ENCODE results near the gene CAPN13.

The CAPN13 gene

DNA sequence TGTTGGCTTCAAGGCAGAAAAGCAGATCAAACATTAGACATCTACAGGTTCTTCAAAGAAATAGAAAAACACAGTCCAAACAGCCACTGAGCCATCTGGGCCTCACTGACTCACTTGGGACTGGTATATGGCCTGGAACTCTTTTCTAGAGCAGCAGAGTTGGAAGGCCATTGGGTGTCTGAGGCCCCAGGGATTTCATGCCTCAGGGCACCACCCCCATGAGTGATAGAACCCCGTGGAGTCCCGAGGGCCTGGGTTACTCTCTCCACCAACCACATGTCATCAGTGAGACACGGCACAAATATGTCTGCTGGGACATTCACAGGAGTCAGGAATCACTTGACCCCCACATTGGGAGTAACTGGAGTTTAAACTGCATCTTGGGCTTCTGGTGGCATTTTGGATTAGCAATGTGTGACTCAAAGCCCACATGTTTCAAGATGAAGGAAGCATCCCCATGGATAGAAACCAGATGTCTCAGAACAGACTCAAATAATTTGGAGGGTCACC is 44.0 kb downstream of the CAPN13 start:
- peak; percentile 58 for DNase-seq

GRCh38 chr2:30761226-30761625 is 46.0 kb downstream of the CAPN13 start:
- DNase-seq: no peak

GRCh38 chr2:30759481-30759880 is 47.8 kb downstream of the CAPN13 start:
- no peak for DNase-seq

DNA sequence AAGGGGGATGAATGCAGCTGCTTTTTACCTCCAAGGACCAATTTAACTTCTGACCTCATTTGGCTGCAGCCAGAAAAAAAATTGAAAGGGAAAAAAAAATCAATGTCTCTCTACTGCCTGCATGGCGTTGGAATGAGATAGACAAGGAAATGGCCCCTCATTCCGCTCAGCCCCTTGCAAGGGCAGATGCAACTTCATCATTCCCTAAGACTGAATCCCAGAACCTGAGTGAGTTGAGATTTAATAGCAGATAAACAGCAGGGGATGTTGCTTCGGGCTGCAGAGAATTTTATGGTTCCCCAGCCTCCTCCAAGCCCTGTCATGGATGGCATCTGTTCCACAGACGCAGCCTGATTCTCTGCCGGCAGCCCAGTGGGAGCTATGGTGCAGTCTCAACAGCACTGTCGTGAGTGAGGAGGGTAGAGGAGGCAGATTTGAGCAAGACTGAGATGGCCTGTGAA is 49.0 kb downstream of the CAPN13 start:
- DNase-seq: no peak

DNA sequence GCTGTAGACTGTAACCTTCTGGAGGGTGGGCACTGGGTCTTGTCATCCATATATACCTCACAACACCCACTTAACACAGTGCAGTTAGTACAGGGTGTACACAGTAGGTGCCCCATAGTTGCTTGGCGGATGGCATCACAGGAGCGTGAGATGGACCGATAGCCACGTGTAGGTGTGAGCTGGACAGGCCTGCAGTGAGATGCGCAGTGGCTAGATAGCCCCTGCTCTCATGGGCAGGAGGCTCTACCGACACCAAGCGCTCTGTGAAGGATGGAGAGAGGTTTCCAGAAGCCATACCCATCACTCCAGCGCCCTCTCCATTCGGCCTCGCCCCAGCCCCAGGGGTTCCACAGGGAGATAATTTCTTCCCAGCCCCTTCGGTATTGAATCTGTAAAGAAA is 49.5 kb downstream of the CAPN13 start:
- no peak for DNase-seq

GRCh38 chr2:30756971-30757370 is 50.3 kb downstream of the CAPN13 start:
- no peak for DNase-seq

DNA sequence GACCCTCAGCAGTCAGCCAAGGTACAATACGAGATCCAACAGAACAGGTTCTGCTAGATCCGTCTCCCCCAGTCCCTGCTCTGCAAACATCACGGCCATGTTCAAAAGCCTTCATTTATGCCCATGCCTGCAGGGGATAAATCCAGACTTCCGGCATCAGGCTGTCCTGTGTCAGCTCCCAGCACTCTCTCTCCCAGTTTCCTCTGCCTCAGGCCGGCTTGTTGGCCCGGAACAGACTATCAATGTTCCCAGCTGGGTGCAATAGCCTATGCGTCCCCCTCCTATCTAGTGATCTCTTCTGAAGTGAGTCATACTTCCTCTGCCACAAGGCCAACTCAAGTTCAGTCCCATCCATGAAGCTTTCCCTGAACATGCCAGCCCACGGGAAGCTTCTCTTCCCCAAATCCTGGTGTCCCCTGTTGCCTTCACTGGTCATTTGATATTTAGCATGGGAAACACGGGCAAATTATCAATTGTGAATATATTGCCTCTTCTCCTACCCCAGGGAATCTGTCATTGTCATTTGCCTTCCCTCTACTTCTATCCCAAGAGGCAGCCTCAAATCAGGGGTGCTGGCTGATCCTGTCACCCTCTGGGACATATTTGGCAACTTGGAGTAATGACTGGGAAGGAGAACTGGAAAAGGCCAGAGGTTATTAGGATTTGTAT is 51.1 kb downstream of the CAPN13 start:
- no peak for DNase-seq

DNA sequence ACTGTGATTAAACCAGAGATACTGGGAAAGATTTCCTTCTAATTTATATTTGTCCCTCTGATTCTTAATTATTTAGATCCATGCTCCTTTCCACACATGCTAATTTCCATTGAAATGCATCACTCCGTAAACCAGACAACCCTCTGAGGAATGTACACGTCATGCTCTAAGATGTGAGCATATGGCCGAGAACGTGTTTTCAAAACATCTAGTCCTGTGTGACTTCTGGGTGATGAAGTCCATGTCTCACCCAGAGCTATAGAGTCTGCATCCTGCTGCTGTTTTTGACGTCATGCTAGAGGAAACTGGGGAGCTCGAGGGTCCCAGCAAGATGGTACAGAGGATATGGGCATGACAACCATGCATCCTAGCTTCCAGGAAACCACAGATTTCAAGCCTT is 53.6 kb downstream of the CAPN13 start:
- no peak for DNase-seq

DNA sequence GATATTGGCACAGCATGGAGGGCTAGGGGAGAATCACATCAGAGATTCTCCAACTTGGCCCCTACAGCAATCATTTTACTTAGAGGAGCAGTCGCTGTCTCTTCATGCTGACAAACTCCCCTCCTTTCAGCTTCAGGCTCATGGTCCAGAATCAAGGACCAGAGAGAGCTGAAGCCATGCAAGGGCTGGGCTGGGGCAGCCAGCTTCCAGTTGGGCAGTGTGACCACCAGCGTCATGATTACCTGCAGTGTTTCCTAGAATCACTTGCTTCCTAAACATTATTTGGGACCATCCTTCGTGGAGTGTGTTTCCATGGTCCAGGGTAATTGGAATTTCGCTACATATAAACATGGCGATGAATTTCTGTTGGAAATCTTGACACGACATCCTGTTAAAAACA is 54.4 kb downstream of the CAPN13 start:
- DNase-seq: no peak

DNA sequence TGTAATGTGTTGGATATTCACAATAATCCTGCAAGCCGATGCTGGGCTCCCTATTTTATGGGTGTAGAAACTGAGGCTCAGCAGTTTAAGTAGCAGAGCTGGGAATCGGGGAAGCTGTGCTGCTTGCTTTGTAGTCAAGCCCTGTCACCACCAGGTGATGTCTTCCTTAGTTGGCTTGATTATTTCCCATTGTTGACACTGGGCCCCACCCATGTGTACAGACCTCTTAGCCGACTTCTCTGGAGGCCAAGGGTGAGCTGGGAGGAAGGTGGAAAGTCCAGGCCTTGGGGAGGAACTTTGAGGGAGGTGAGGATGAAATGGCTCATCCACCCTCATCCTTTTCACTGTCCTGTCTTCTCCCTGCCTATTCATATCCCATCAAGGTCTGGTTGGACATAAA is 60.0 kb downstream of the CAPN13 start:
- no peak for DNase-seq

DNA sequence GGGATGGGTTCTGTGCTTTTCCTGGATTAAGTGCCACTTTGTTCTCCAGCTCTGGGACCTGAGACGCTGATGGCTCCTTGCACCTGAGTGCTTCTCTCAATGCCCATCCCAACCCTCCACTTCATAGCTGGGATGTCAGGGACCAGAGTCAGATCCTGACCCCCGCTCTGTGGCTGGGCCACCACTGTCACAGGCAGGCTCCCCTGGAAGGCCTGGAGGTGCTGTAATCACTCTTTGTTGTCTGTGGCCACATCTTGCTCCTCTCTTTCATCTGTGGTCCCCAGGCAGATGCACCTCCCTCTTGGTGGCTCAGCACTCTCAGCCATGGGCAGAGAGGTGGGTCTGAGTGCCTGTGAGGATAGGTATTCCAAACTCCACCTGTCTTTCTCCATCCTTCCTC is 62.4 kb downstream of the CAPN13 start:
- no peak for DNase-seq

DNA sequence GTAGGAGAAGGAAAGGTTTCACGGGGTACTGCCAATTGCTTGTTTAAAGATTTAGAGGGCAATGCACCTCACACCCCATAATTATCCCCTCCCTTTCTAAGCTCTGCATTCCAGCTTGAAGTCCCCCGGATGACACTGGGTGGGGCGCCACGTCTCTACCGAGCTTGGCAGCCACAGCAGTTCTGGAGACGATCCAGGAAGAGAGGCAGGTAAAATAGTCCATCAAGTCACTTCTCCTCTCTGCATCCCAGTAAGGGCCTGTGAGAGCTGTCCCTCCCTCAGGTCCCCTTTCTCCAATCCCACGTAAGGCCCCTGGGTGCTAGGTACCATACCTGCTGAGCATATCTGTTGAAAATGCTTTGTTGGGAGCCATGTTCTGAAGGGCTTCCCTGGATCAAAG is 65.7 kb downstream of the CAPN13 start:
- no peak for DNase-seq

DNA sequence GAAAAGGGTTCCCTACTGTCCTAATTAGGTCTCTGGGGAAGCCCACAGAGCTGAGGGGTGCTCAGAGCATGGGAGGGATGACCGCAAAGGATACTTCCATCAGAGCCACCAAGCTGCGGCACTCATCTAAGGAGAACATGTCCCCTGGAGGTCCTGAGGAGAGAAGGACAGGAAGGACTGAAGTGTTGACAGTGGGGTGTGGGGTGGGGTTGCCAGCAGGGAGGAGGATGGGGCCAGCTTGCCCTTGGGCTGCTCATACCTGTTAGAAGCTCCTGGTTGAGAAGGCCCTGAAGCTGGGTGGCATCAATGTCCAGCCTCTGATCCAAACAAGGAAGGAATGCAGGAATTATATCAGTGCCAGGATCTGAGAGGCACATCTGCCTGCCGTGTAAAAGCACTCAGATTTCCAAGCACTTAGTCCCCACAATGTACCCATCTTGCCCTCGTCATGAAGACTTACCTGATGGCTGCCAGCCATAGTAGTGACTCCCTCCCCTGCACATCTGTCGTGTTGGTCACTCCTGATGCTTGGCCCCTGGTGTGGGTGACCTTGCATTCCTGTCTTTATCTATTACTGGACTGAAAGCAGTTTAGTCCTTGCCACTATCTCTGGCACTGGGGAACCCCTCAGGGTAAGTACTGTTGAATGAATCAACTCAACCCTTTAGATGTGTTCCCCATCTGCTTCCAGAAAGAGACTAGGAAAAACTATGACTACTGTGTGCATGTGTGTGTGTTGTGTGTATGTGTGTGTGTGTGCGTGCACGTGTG is 68.9 kb downstream of the CAPN13 start:
- no peak for DNase-seq

DNA sequence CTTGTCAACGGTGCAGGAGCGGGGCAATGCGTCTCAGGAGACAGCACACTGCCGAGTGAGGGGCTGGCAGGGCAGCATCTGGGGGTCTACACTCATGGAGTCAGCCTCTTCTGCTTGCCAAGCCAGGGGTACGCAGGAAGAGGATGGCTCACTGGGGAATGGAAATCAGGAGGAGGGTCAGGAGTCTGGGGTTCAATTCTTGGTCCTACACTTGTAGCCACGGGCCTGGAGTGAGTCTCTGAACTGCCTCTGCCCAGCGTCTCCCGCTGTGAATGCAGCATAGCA is 70.0 kb downstream of the CAPN13 start:
- DNase-seq: no peak

- DNase-seq: no peak
These were observed 70.6 kb downstream of the CAPN13 start for GRCh38 chr2:30736461-30737325.

DNA sequence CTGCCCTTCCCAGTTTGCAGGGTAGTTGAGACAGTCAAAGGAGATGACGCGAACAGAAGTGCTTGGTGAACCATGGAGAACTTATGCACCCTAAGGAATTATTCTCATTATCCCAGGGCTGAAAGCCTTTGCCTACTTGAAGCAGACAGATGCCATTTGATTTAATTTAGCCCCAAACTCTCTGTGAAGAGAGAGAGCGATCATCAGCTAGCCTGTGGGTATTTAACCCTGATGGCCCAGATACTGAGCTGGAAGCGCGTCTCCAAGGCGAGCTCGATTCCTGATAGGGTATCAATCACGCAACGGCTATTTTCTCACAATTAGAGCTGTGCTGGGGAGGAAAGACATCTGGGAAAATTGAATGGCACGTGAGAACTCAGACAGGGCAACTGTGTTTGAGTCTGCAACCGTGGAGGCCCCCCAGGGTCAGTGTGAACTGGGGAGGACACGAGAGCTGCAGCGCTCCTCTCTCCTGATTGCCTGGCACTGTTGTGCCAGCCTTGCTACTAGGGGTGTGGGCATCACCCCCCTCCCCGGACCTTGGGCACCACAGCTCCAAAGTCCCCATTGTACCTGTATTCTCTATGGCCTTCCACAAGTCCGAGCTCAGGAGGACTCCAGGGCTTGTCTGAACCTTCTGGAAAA is 73.2 kb downstream of the CAPN13 start:
- no peak for DNase-seq

- DNase-seq: no peak
These were observed 74.4 kb downstream of the CAPN13 start for GRCh38 chr2:30732876-30733275.

- DNase-seq: no peak
These were observed 74.9 kb downstream of the CAPN13 start for GRCh38 chr2:30732376-30732775.

DNA sequence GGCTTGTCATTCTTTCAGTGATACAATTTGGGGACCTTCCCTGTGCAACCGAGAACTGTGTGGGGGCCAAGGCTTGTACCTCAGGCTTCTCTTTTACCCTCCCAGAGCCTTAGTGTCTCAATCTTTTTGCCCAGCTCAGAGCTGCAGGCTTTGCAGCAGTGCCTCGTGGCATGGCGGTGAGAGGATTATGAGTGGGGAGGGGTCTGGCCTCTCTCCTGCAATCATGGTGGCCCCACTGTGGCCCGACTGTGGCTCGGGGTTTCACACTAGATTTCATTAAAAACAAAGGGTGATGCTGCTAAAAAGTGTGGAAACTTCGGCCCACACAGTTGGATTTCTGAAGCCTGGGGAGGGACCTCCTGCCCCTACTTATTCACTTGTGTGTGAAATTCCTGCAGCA is 75.5 kb downstream of the CAPN13 start:
- no peak for DNase-seq

DNA sequence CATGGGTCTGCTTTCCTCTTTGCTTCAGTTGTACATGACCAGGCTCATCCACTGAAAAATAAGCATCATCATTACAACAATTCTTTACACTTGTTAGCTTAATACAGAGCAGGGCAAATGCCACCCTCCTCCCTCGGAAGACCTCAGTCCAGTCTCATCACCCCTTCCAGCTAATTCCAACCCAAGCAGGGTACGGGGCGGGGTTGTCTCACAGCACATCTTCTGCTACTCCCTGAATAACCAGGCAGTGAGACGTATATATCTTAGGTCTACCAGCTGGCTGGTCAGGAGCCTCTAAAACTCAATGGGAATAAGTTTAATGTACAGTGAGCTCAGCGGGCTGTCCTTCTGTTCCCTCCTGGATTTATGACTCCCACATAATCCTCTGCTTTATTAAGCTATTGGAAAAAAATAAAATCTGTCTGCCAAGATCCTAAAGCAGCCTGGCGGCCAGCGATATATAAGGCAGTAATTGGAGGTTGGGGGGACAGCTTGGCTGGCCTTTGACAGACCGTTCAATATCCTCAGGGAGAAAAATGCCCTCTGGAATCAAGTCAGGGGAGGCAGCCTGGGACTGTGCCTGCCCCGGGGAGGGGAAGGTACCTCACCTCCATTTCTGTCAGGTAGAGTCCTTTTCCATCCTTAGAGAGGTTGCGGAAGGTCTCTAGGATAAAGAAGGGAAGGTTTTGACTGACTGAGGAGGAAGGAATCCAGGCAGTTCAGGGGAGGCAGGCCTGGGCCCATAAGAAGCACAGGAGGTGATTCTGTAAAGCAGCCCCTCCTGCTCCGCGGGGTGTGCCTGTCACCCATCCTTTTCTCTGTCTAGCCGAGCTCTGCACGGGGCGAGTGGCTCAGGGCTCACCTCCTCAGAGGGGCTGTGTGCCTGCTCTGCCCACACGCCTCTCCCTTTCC is 76.3 kb downstream of the CAPN13 start:
- no peak for DNase-seq

GRCh38 chr2:30729031-30729430 is 78.2 kb downstream of the CAPN13 start:
- DNase-seq: no peak
